Ovary (tissue), 3 donors: ENCODE data around the gene TBX1.

ENCODE experiments used
- CTCF ChIP-seq, 3 donors: fragments of 450-650 bp in 2 of 3; fragments of 200-600 bp in 1 of 3; IDR thresholded peaks; one replicate each; pipeline versions ENCODE4 v1.5.1 to v1.8.0; 2016 to 2022; ENCODE audit warnings: antibody characterized with exemption in 3 of 3, mild to moderate bottlenecking in 1 of 3
- EP300 ChIP-seq: sonication (generic); formaldehyde crosslinking; IDR thresholded peaks from one replicate; pipeline ENCODE4 v1.6.1; 2017; ENCODE audit warnings: antibody characterized with exemption
- POLR2A ChIP-seq: fragments of 450-650 bp; IDR thresholded peaks from one replicate; pipeline ENCODE4 v1.6.1; 2017; ENCODE audit warnings: antibody characterized with exemption, mild to moderate bottlenecking, moderate library complexity
- donor health status: DM: no; HTN: no; CAD: no.

GRCh38 chr22:19715188-19715930 is 45.2 kb upstream of the TBX1 start:
- TF ChIP-seq CTCF (IDR thresholded peaks at IDR 0.05) (no peak), POLR2A (no peak), EP300 (no peak)
